Renal cortical epithelial cell (primary cell): ENCODE data around the gene LEMD2. TPM values are rescaled to one million over a fixed set of nuclear protein-coding genes. Genes with fewer than 3 reads are reported as not detected.

Experiments
- DNase-seq: peaks from one replicate; pipeline ENCODE4 v3.0.0-alpha.2; 2011; ENCODE audit warnings: low read depth
- total RNA-seq: library from RNA; depleted of rRNA; stranded (reverse); fragments of >200 nt; gene quantifications from 2 replicates; pipeline ENCODE4 v1.2.3, GENCODE V29; 2014

Gene LEMD2
- total RNA-seq, 1 donor from 2014 or later: 50.2 TPM

GRCh38 chr6:33757906-33758305 is 31.0 kb downstream of the LEMD2 start:
- no peak for DNase-seq

- DNase-seq: no peak
Measured at GRCh38 chr6:33757113-33757512, 31.8 kb downstream of the LEMD2 start.

- no peak for DNase-seq
Measured at GRCh38 chr6:33756211-33756954, 32.5 kb downstream of the LEMD2 start.

DNA sequence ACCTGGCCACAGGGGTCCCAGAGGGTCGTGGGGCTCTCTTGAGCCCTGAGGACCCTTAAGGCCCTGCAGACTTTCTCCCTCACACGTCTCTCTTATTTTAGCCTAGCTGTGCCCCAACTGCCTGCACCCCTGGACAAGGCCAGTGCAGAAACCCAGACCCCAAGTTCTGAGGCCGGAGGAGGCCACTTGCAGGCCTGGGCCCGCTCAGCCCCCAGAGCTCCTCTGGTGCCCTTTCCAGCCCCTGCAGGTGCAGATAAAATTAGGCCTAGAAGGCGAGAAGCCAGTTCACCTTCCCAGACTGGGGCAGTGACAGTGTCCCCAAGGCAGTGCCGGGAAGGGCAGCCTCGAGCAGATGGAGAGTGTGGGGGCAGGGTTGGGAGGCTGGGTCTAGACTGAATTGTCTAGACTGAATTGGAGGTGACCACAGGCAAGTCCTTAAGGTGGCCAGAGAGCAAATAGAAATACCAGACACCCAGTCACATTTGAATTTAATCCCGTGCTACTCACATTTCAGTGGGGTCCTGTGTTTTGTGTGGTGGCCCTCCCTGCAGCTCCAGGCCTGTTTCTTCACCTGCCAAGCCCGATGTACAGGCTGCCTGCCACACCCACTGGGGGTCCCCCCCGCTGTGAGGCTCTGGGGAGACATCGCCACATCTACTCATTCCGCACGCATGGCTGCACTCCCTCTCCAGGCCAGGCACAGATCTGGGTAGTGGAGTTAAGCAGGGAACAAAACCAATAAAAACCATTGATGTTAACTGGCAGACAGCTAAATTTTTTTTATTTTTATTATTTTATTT is 33.7 kb downstream of the LEMD2 start:
- DNase-seq: peak; percentile 24

DNA sequence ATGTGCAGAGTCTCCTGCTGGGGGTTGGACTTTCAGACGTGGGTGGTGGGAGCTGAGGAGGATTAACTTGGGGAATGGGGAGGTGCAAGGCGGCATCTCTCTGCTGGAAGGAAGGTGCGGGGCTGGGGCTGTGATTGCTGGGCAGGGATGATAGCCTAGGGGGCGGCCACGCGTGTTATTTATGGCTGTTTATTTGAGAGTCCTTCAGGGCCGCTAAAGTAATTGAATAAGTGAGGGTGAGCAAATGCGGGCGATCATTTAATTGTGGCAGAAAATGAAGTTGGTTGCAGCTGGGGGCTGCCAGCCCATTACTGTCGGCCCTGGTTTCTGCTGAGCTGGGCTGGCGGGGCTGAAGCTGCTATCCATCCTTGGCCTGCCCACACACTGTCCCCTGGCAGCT is 34.7 kb downstream of the LEMD2 start:
- DNase-seq: no peak

DNA sequence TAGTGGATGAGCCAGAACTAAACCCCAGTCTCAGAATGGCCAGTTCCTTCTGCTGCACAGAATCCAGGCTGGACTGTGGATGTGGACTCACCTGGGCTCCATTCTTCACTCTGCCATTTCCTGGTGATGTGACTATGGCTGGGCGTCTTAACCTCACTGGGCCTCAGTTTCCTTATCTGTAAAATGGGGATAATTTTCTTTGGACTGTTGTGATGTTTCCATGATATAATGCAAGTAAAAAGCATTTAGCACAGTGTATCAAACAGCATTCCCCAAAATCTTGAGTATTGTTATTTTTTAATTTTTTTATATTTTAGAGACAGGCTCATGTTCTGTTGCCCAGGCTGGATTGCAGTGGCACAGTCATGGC is 36.3 kb downstream of the LEMD2 start:
- DNase-seq: no peak

GRCh38 chr6:33751771-33752645 is 36.9 kb downstream of the LEMD2 start:
- no peak for DNase-seq

DNA sequence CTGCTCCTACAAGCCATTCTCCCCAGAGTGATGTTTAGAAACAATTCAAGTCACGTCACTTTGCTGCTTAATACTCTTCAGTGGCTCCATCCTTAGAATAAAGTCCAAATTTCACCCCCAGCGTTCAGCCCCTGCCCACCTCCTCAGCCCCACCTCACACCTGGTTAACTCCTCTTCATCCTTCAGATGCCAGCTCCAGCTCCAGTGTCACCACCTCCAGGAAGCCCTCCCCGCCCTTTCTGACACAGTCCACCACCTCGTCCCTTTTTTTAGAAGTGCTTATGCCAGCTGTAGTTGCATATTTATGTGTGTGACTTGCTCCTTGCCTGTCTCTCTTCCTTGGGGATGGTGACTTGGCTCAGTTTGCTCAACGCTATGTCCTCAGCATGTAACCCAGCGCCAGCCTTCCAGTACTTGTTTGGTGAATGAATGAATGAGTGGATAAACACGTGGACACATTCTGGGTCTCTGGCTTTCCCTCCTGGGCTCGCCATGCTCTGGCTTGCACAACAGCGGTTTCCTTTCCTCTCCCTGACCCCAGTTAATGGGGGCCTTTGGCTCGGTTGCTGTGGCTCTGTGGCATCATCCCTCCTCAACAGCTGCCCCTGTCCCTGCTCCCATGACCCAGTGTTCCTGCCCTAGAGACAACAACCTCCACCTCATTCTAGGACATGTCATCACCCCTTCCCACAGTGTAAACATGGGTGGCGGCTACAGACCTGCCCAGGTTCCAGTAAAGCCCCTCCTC is 38.5 kb downstream of the LEMD2 start:
- peak; percentile 25 for DNase-seq

DNA sequence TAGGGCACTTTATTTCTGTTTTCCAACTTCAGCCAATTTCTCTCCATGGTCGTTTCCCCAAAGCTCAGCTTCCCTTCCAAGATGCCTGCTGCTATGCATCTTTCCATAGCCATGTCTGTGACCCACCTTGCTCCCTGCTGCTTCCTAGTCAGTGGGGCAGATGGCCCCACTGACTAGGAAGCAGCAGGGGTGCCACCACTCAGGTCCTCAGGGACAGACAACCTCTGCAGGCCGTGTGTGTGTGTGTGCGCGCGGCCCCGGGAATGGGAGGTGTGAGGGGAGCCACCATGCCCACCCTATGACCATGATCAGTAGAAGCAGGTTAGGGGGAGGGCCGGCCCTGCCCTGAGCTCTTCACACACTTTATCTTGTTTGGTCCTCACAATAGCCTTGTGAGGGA is 39.5 kb downstream of the LEMD2 start:
- DNase-seq: no peak

GRCh38 chr6:33748841-33749240 is 40.1 kb downstream of the LEMD2 start:
- DNase-seq: no peak

- no peak for DNase-seq
Measured at GRCh38 chr6:33747823-33748222, 41.1 kb downstream of the LEMD2 start.

GRCh38 chr6:33746651-33747100 is 42.3 kb downstream of the LEMD2 start, which contains the start of gene IP6K3:
IP6K3 (minus strand) TSS chr6:33746905; CDS start chr6:33735476, 11,429 bp downstream.
- DNase-seq: peak; percentile 24

DNA sequence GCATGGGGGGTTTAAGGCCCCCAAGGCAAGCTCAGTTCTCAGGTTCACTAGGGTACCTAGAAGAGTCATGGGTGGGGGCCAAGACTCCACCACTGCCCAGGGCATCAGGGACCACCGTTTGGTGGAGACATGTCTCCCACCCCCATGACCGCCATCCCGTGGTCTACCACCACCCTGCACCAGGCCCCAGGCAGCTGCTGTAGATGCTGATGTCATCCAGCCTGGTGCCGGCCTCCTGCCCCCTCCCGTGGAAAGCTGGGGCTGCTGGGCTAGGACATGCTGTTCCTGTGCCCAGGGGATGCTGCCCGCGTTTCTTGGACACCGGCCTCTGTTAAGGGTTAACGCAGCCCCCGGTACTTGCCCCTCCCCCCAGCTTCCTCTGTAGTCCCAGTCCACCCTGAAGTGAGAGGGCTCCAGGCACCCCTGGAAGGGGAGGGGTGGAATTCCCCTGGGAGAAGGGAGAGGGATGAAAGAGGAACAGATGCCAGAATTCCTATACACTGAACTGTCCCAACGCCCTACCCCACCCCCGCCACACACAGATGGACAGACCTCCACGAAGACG is 42.8 kb downstream of the LEMD2 start:
- peak; percentile 71 for DNase-seq

- DNase-seq: peak; percentile 67
Measured at GRCh38 chr6:33745548-33745947, 43.4 kb downstream of the LEMD2 start.

DNA sequence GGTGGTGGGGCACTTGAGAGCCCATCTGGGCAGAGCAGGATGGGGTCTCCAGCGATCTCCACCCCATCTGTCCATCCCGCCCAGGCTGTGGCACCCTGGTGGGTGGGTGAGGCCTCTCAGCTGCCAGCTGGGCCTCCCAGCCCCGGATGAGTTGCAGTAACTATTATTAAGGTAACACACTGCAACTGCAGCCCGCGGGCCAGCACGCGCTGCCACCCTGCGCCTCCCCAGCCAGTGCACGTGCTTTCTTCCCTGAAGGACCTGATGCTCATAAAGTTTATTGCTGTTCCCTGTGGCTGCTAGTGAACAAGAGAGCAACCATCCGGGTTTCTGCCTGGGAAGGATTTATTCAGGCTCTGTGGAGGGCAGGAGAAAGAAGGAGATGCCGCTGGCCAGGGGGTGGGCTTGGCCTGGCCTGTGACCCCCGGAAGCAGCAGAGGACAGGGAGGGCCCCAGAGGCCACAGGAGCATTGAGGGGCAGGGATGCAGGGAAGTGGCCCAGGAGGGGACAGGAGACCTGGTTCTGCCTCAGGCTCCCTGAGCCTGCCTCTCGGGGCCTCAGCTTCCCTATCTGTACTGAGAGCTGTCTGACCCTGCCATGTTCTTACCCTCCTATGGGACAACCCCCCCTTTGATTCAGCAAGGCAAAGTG is 43.9 kb downstream of the LEMD2 start:
- DNase-seq: peak; percentile 46

DNA sequence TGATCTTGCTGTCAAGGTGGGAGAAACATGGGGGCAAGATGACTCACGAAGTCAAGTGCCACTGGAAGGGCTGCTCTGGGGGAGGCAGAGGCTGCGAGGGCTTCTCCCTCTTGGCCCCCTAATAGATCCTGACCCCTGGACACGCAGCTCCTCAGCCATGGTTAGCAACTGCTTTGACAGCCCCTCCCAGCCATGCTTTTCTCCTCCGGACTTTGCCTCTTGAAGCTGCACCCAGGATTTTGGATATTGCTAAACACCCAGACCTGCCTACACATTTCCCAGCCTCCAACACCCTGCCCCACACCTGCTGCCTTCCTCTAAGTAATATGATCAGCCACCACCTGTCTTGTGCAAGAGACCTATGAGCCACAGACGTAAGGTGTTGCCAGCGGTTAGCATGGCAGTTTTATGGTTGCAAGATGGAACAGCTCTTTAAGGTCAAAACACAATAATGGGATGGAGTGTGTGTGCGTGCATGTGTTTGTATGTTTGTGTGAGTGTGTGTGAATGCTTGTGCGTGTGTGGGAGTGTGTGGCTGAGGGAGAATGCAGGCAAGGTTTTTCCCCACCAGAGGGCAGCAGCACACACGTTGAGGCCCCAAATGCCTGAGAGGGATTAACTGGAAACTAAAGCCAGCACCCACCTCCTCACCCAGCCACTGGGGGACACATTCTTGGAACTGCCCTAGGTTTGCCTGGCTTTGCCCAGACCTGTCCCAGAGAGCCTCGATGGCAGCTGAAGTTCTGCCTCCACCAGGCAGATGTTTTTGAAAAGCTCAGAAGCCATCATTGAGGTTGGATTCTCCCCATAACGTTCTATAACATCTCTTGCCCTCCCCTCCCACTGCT is 44.7 kb downstream of the LEMD2 start:
- peak; percentile 72 for DNase-seq

GRCh38 chr6:33742837-33743236 is 46.1 kb downstream of the LEMD2 start:
- no peak for DNase-seq

- no peak for DNase-seq
Measured at GRCh38 chr6:33742092-33742491, 46.8 kb downstream of the LEMD2 start.

- no peak for DNase-seq
Measured at GRCh38 chr6:33740794-33741193, 48.1 kb downstream of the LEMD2 start.

DNA sequence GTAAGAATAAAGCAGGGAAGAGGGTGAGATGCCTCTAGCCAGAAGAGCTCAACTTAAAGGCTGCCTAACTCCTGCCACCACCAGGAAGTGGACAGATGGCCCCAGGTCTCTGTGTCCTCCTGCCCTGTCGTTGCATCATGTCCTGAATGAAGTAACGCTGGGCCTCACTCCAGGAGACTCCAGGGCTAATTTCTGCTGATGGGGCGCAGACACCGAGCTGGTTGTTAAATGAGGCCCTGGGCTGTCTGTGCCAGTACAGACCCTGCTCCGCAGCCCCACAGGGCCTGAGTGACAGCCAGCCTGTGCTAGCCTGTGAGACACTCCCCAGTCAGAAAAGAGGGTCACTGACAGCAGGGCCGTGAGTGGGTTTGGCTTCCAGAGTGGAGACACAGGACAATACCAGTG is 48.7 kb downstream of the LEMD2 start:
- DNase-seq: no peak
